ENCODE data around the gene B3GALT2. TPM values are rescaled to one million over a fixed set of nuclear protein-coding genes. Genes with fewer than 3 reads are reported as not detected.
"Not testable (repeated sequence)": the region's sequence is repeated elsewhere in the genome, so short reads cannot be mapped to it uniquely, and the experiment has no call there.

B3GALT2 gene
- total RNA-seq, 2 donors from 2014 or later, result not detected

GRCh38 chr1:193190096-193190744 is 3.8 kb upstream of the B3GALT2 start:
- H3K36me3 ChIP-seq (ENCODE audit: control insufficient read depth, insufficient read depth, low read length), result peaks cover 21% of the 10 kb centered on the region
- Mint-ChIP-seq H3K9me3 (peaks cover 29% of the 10 kb centered on the region), H3K4me1 (peaks cover 14% of the 10 kb centered on the region), H3K27ac (peak overlapping the region; percentile 21), H3K36me3 (ENCODE audit: low read depth) (peaks cover 39% of the 10 kb centered on the region), H3K27me3 (ENCODE audit: insufficient read depth) (no peaks in the 10 kb centered on the region), H3K4me3 (no peak overlapping the region)
- no peak overlapping the region for H3K27ac ChIP-seq (ENCODE audit: low read depth, low read length)
- no peaks in the 10 kb centered on the region for H3K4me1 ChIP-seq (ENCODE audit: control insufficient read depth, insufficient read depth, low read length)
- TF ChIP-seq CTCF (conservative IDR thresholded peaks at IDR 0.05), result peak; percentile 38
- H3K9ac ChIP-seq (ENCODE audit: extremely low read depth, low read length, poor library complexity, severe bottlenecking), result no peak overlapping the region
- H3K4me3 ChIP-seq (ENCODE audit: low read length), result no peak overlapping the region
- no peak for DNase-seq
- no peaks in the 10 kb centered on the region for H3K27me3 ChIP-seq (ENCODE audit: control insufficient read depth, insufficient read depth, low read length, poor library complexity, severe bottlenecking)
- H3K9me3 ChIP-seq (ENCODE audit: control insufficient read depth, low read length), result peaks cover 31% of the 10 kb centered on the region

- H3K36me3 ChIP-seq (ENCODE audit: control insufficient read depth, insufficient read depth, low read length), result peaks cover 21% of the 10 kb centered on the region
- Mint-ChIP-seq H3K9me3 (peaks cover 29% of the 10 kb centered on the region), H3K36me3 (ENCODE audit: low read depth) (peaks cover 36% of the 10 kb centered on the region), H3K27me3 (ENCODE audit: insufficient read depth) (no peaks in the 10 kb centered on the region), H3K27ac (no peak overlapping the region), H3K4me1 (peaks cover 17% of the 10 kb centered on the region), H3K4me3 (no peak overlapping the region)
- H3K9ac ChIP-seq (ENCODE audit: extremely low read depth, low read length, poor library complexity, severe bottlenecking), result no peak overlapping the region
- 95 to 100% methylated on average over 1 to 3 of the region's 3 CpGs for WGBS, 2 experiments (ENCODE audit: insufficient coverage in 1 of 2, insufficient read length in 1 of 2)
- no peak for DNase-seq
- TF ChIP-seq CTCF (conservative IDR thresholded peaks at IDR 0.05), result no peak
- no peaks in the 10 kb centered on the region for H3K27me3 ChIP-seq (ENCODE audit: control insufficient read depth, insufficient read depth, low read length, poor library complexity, severe bottlenecking)
- H3K9me3 ChIP-seq (ENCODE audit: control insufficient read depth, low read length), result peaks cover 31% of the 10 kb centered on the region
- H3K4me1 ChIP-seq (ENCODE audit: control insufficient read depth, insufficient read depth, low read length), result no peaks in the 10 kb centered on the region
- no peak overlapping the region for H3K27ac ChIP-seq (ENCODE audit: low read depth, low read length)
- no peak overlapping the region for H3K4me3 ChIP-seq (ENCODE audit: low read length)
Observed at GRCh38 chr1:193189442-193190095, 3.2 kb upstream of the B3GALT2 start.

GRCh38 chr1:193188915-193189314 is 2.5 kb upstream of the B3GALT2 start:
- not testable (repeated sequence) for H3K27me3 ChIP-seq (ENCODE audit: control insufficient read depth, insufficient read depth, low read length, poor library complexity, severe bottlenecking); H3K27ac Mint-ChIP-seq; DNase-seq; H3K4me3 ChIP-seq (ENCODE audit: low read length); H3K4me3 Mint-ChIP-seq; H3K4me1 ChIP-seq (ENCODE audit: control insufficient read depth, insufficient read depth, low read length); H3K27ac ChIP-seq (ENCODE audit: low read depth, low read length); H3K27me3 Mint-ChIP-seq (ENCODE audit: insufficient read depth); H3K9ac ChIP-seq (ENCODE audit: extremely low read depth, low read length, poor library complexity, severe bottlenecking)
- H3K36me3 Mint-ChIP-seq (ENCODE audit: low read depth), result peaks cover 30% of the 10 kb centered on the region
- WGBS, 2 experiments (ENCODE audit: insufficient coverage in 1 of 2, insufficient read length in 1 of 2), result 72 to 92% methylated on average over 5 to 7 of the region's 7 CpGs
- peaks cover 17% of the 10 kb centered on the region for H3K36me3 ChIP-seq (ENCODE audit: control insufficient read depth, insufficient read depth, low read length)
- peaks cover 31% of the 10 kb centered on the region for H3K9me3 ChIP-seq (ENCODE audit: control insufficient read depth, low read length)
- H3K4me1 Mint-ChIP-seq, result peaks cover 17% of the 10 kb centered on the region
- peaks cover 29% of the 10 kb centered on the region for H3K9me3 Mint-ChIP-seq

All from endodermal cell (in vitro differentiated cells).